Duodenal mucosa (tissue), 2 donors: Measurements from ENCODE around the gene ZFYVE9.

Source experiments
- H3K27ac ChIP-seq: one replicate; pipeline ENCODE4 v1.7.0; 2013; ENCODE audit warnings: low read depth, low read length
- H3K27me3 ChIP-seq, 2 donors: one replicate each; pipeline ENCODE4 v1.7.0; 2013; ENCODE audit warnings: low read length in 2 of 2, control low read depth in 1 of 2; ENCODE audit not compliant: insufficient read depth in 2 of 2, control insufficient read depth in 1 of 2
- H3K36me3 ChIP-seq, 2 donors: one replicate each; pipeline ENCODE4 v1.7.0; 2013; ENCODE audit warnings: low read length in 2 of 2, control low read depth in 1 of 2; ENCODE audit not compliant: insufficient read depth in 2 of 2, control insufficient read depth in 1 of 2
- H3K4me1 ChIP-seq, 2 donors: one replicate each; pipeline ENCODE4 v1.7.0; 2013; ENCODE audit warnings: low read length in 2 of 2, control low read depth in 1 of 2; ENCODE audit not compliant: insufficient read depth in 2 of 2, control insufficient read depth in 1 of 2
- H3K4me3 ChIP-seq, 2 donors: one replicate each; pipeline ENCODE4 v1.7.0; 2013; ENCODE audit warnings: low read length in 2 of 2, low read depth in 1 of 2
- H3K9ac ChIP-seq, 2 donors: one replicate each; pipeline ENCODE4 v1.7.0; 2013; ENCODE audit warnings: low read length in 2 of 2, low read depth in 1 of 2
- H3K9me3 ChIP-seq, 2 donors: one replicate each; pipeline ENCODE4 v1.7.0; 2013; ENCODE audit warnings: low read length in 2 of 2, control low read depth in 1 of 2; ENCODE audit not compliant: control insufficient read depth in 1 of 2

ZFYVE9 gene

DNA sequence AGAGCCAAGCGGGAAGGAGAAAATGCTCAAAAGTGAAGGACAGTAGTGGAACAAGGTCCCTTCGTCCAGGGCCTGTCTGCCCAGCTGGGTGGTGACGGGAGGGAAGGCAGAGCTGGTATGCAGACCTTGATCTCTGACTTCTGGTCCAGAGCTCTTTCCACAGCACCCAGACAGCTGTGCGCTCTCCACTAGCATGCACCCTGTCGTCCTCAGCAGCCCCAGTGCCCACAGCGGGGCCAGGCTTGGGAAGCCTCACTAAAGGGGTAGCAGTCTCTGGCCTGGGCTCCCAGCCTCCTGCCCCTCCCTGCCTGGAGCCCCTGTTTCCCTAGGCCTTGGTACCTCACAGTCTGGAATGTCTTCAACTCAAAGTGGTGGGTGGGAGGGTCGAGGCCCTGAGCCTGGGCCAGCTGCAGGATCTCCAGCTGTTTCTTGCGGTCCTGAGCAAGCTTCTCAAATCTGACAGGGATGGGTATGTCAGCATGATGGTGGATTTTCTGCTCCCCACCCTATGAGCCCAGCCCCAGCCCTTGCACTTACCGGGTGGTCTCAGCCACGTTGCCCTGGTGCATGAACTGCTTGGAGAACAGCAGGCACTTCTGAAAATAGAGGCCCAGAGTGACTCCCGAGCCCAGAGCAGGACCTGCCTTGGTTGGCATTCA, 214.1 kb downstream of the ZFYVE9 start:
- no peaks in the 10 kb centered on the region for H3K4me1 ChIP-seq
- H3K27me3 ChIP-seq: no peaks in the 10 kb centered on the region
- H3K9ac ChIP-seq: no peak overlapping the region
- no peak overlapping the region for H3K27ac ChIP-seq
- H3K36me3 ChIP-seq: peaks cover 60 to 95% of the 10 kb centered on the region in 2 donors
- H3K4me3 ChIP-seq: no peak overlapping the region
- no peaks in the 10 kb centered on the region for H3K9me3 ChIP-seq

GRCh38 chr1:52356818-52357355, 215.0 kb downstream of the ZFYVE9 start:
- no peaks in the 10 kb centered on the region for H3K27me3 ChIP-seq
- H3K9me3 ChIP-seq: no peaks in the 10 kb centered on the region
- peaks cover 69 to 97% of the 10 kb centered on the region in 2 donors for H3K36me3 ChIP-seq
- H3K4me1 ChIP-seq: no peaks in the 10 kb centered on the region
- no peak overlapping the region for H3K9ac ChIP-seq
- no peak overlapping the region for H3K27ac ChIP-seq
- H3K4me3 ChIP-seq: no peak overlapping the region

GRCh38 chr1:52357397-52357796, 215.5 kb downstream of the ZFYVE9 start:
- H3K36me3 ChIP-seq: peaks cover 72 to 98% of the 10 kb centered on the region in 2 donors
- H3K27me3 ChIP-seq: no peaks in the 10 kb centered on the region
- no peak overlapping the region for H3K27ac ChIP-seq
- H3K4me1 ChIP-seq: no peaks in the 10 kb centered on the region
- H3K9me3 ChIP-seq: no peaks in the 10 kb centered on the region
- no peak overlapping the region for H3K4me3 ChIP-seq
- no peak overlapping the region for H3K9ac ChIP-seq

DNA sequence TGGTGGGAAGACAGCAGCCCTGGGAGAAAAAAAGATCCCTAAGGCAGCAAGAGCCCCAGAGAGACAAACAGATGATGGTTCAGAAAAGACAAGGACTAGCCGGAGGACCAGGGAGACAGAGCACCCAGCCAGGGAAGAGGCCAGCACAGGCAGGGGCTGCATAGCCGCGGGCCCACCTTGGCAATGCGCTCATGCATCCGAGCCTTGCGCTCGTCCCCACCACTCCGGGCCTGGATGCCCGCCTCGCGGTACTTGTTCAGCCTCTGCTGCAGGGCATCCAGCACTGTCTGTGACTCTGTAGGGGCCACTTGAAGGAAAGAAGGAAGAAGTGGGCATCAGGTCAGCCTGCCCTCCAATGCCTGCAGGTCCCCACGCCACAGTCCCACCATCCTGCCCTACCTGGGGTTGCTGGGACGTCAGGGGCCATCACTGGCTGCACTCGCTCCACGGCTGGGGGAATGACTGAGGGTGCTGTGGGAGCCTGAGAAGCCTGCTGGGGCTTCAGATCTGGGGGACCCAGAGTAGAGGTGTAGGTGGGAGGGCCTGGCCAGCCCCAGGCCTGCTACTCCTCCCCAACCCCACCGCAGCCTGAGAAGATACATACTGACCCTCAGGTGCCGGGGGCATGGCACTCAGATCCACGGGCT, 217.1 kb downstream of the ZFYVE9 start:
- Histone ChIP-seq H3K27ac (no peak overlapping the region), H3K4me3 (no peak overlapping the region), H3K27me3 (no peaks in the 10 kb centered on the region), H3K36me3 (peaks cover 65 to 90% of the 10 kb centered on the region in 2 donors), H3K9ac (no peak overlapping the region), H3K4me1 (no peaks in the 10 kb centered on the region), H3K9me3 (no peaks in the 10 kb centered on the region)

- H3K36me3 ChIP-seq: peaks cover 57 to 84% of the 10 kb centered on the region in 2 donors
- H3K4me3 ChIP-seq: no peak overlapping the region
- H3K9me3 ChIP-seq: no peaks in the 10 kb centered on the region
- H3K4me1 ChIP-seq: peaks cover 7 to 9% of the 10 kb centered on the region in 2 donors
- no peak overlapping the region for H3K27ac ChIP-seq
- H3K9ac ChIP-seq: no peak overlapping the region
- H3K27me3 ChIP-seq: no peaks in the 10 kb centered on the region
These were observed 218.0 kb downstream of the ZFYVE9 start for GRCh38 chr1:52359676-52360594.

DNA sequence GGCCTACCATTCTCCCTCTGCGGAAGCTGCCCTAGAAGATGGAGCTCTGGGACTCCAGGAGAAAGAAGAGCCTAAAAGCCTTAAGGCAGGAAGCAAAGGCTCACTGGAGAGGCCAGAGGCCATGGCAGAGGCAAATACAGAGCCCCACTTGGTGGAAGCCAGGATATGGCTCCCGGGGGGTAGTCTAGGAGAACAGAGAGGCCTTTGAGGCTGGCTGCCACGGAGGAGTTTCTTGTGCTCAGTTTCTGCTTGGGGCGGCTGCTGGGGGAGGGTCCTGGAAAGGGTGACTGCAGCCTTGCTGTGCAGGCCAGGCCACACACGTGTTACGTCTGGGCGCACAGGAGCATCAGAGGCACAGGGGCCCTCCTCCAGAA, 218.7 kb downstream of the ZFYVE9 start:
- Histone ChIP-seq H3K9me3 (no peaks in the 10 kb centered on the region), H3K27me3 (no peaks in the 10 kb centered on the region), H3K4me1 (peaks cover 11 to 14% of the 10 kb centered on the region in 2 donors), H3K36me3 (peaks cover 52 to 78% of the 10 kb centered on the region in 2 donors), H3K27ac (no peak overlapping the region), H3K9ac (no peak overlapping the region), H3K4me3 (no peak overlapping the region)

DNA sequence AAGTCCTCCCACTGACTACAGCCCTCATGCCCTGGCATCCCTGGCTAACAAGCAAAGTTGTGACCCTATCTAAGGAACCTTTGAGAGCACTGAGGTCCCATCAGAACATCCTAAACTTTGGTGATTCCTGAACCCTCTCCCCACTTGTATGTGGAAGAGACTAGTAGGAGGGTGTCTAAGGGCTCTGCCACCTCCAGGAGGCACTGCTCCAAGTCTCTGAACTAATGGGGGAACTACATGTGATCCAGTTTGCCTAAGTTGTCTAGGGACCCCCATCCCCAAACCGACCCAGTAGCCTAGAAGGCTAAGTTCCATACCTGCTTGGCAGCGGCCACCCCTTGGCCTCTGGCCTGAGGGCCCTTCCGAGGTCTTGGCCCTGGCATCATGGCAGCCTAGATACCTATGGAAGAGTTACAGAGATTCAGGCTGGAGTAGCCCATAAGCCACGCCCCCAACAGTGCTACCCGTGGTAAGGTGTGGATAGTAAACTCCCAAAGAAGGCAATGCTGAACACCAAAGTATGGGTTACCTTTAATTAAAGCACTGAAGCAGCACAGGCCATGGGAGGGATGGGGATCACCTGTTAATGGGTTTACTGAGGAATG, 222.4 kb downstream of the ZFYVE9 start:
- no peaks in the 10 kb centered on the region for H3K9me3 ChIP-seq
- H3K27me3 ChIP-seq: no peaks in the 10 kb centered on the region
- no peak overlapping the region for H3K27ac ChIP-seq
- peaks cover 16 to 21% of the 10 kb centered on the region in 2 donors for H3K4me1 ChIP-seq
- H3K9ac ChIP-seq: peak overlapping the region in 1 of 2 donors; percentile 1
- peak overlapping the region; percentile 91 for H3K4me3 ChIP-seq
- H3K36me3 ChIP-seq: peaks cover 21 to 40% of the 10 kb centered on the region in 2 donors

GRCh38 chr1:52365071-52365745, 223.3 kb downstream of the ZFYVE9 start:
- Histone ChIP-seq H3K36me3 (peaks cover 20 to 31% of the 10 kb centered on the region in 2 donors), H3K9ac (peak overlapping the region; percentile 89 to 96), H3K4me3 (peak overlapping the region; percentile 91), H3K27me3 (no peaks in the 10 kb centered on the region), H3K4me1 (peaks cover 16 to 21% of the 10 kb centered on the region in 2 donors), H3K27ac (peak overlapping the region; percentile 74), H3K9me3 (no peaks in the 10 kb centered on the region)

- peaks cover 13 to 24% of the 10 kb centered on the region in 2 donors for H3K36me3 ChIP-seq
- H3K4me3 ChIP-seq: peak within 1 kb of the TSS; percentile 91
- peaks cover 16 to 21% of the 10 kb centered on the region in 2 donors for H3K4me1 ChIP-seq
- H3K27ac ChIP-seq: peak within 1 kb of the TSS; percentile 74
- no peaks in the 10 kb centered on the region for H3K9me3 ChIP-seq
- no peaks in the 10 kb centered on the region for H3K27me3 ChIP-seq
- H3K9ac ChIP-seq: peak within 1 kb of the TSS; percentile 89 to 96
These were observed 224.0 kb downstream of the ZFYVE9 start, which contains the start of gene CC2D1B for GRCh38 chr1:52365746-52366516. TSS of gene CC2D1B (minus strand) at chr1:52366205. CDS start at chr1:52364620, 1,585 bp downstream.
